HAP-1 (cell line): ENCODE results near the gene MED27.

Experiments used
- DNase-seq, 2 experiments: peaks; one replicate each; pipeline ENCODE4 v3.0.0-alpha.2; 2016 to 2020; ENCODE audit warnings: low spot score in 2 of 2
- H3K27me3 ChIP-seq: fragments of 250-450 bp; sonication (Bioruptor Pico); 2 replicates; pipeline ENCODE4 v1.5.1; 2020; ENCODE audit warnings: low read depth, mild to moderate bottlenecking, moderate library complexity
- H3K36me3 ChIP-seq: fragments of 250-450 bp; sonication (Bioruptor Pico); replicated peaks from 2 replicates; pipeline ENCODE4 v1.5.1; 2020; ENCODE audit warnings: mild to moderate bottlenecking
- H3K4me1 ChIP-seq: fragments of 250-450 bp; sonication (Bioruptor Pico); 2 replicates; pipeline ENCODE4 v1.5.1; 2020; ENCODE audit warnings: mild to moderate bottlenecking
- H3K4me3 ChIP-seq: fragments of 250-450 bp; sonication (Bioruptor Pico); 2 replicates; pipeline ENCODE4 v1.5.1; 2020; ENCODE audit warnings: mild to moderate bottlenecking, moderate library complexity
- H3K9me3 ChIP-seq: fragments of 250-450 bp; sonication (Bioruptor Pico); 2 replicates; pipeline ENCODE4 v1.5.1; 2020; ENCODE audit warnings: mild to moderate bottlenecking, moderate library complexity
- in situ Hi-C: fragments of 300-500 bp; cut with MboI; formaldehyde crosslinking; loops from 3 replicates; pipeline ENCODE4 v1.14.3; 2020; ENCODE audit warnings: low sequenced_read_pairs, inconsistent platforms, mixed read lengths

MED27 gene

GRCh38 chr9:132079391-132080091, at the start of gene MED27:
MED27 (minus strand) TSS chr9:132079867; CDS start chr9:132079844, 23 bp downstream.
- peak within 1 kb of the TSS; percentile 79 for H3K4me3 ChIP-seq
- H3K4me1 ChIP-seq: peaks cover 8% of the 10 kb centered on the region; the same call in 1 of the 2 replicates
- peak; percentile 85 to 92 for DNase-seq
- H3K9me3 ChIP-seq: no peaks in the 10 kb centered on the region
- peaks cover 20% of the 10 kb centered on the region for H3K36me3 ChIP-seq
- H3K27me3 ChIP-seq: peaks cover 2% of the 10 kb centered on the region; the same call in 1 of the 2 replicates
- in situ Hi-C loops: no loop called here

GRCh38 chr9:132127888-132128534, 48.3 kb upstream of the MED27 start:
- no peaks in the 10 kb centered on the region for H3K9me3 ChIP-seq
- H3K27me3 ChIP-seq: peaks cover 47% of the 10 kb centered on the region
- no peak overlapping the region for H3K4me3 ChIP-seq
- DNase-seq: no peak
- in situ Hi-C loops: no loop called here
- no peaks in the 10 kb centered on the region for H3K4me1 ChIP-seq
- H3K36me3 ChIP-seq: no peaks in the 10 kb centered on the region

- in situ Hi-C loops: no loop called here
- no peak for DNase-seq
These were observed 47.1 kb upstream of the MED27 start for GRCh38 chr9:132126680-132127236.

GRCh38 chr9:132125944-132126679, 46.4 kb upstream of the MED27 start:
- Histone ChIP-seq H3K27me3 (peaks cover 44% of the 10 kb centered on the region), H3K4me3 (no peak overlapping the region), H3K9me3 (no peaks in the 10 kb centered on the region), H3K36me3 (no peaks in the 10 kb centered on the region), H3K4me1 (no peaks in the 10 kb centered on the region)
- in situ Hi-C loops: no loop called here
- no peak for DNase-seq

More at GRCh38 chr9:132126680-132127236, 47.1 kb upstream of the MED27 start:
- Histone ChIP-seq H3K36me3 (no peaks in the 10 kb centered on the region), H3K9me3 (no peaks in the 10 kb centered on the region), H3K27me3 (peaks cover 44% of the 10 kb centered on the region), H3K4me1 (no peaks in the 10 kb centered on the region), H3K4me3 (no peak overlapping the region)

- H3K4me3 ChIP-seq: no peak overlapping the region
- no peaks in the 10 kb centered on the region for H3K9me3 ChIP-seq
- H3K27me3 ChIP-seq: peaks cover 48% of the 10 kb centered on the region
- H3K36me3 ChIP-seq: no peaks in the 10 kb centered on the region
- DNase-seq: no peak
- in situ Hi-C loops: no loop called here
- H3K4me1 ChIP-seq: no peaks in the 10 kb centered on the region
These were observed 45.7 kb upstream of the MED27 start for GRCh38 chr9:132125361-132125760.

GRCh38 chr9:132124800-132125199, 45.1 kb upstream of the MED27 start:
- no peak for DNase-seq
- Histone ChIP-seq H3K36me3 (no peaks in the 10 kb centered on the region), H3K4me1 (no peaks in the 10 kb centered on the region), H3K27me3 (peaks cover 48% of the 10 kb centered on the region), H3K9me3 (no peaks in the 10 kb centered on the region), H3K4me3 (no peak overlapping the region)
- in situ Hi-C loops: loop anchor here (25.0 kb wide), 1 partner anchor 337 kb away; no protein-coding TSS in a partner anchor

- Histone ChIP-seq H3K36me3 (no peaks in the 10 kb centered on the region), H3K27me3 (peaks cover 32% of the 10 kb centered on the region), H3K4me1 (no peaks in the 10 kb centered on the region), H3K4me3 (no peak overlapping the region), H3K9me3 (no peaks in the 10 kb centered on the region)
- in situ Hi-C loops: loop anchor here (25.0 kb wide), 1 partner anchor 334 kb away; no protein-coding TSS in a partner anchor
- DNase-seq: no peak
These were observed 41.4 kb upstream of the MED27 start for GRCh38 chr9:132121021-132121420.

- no peaks in the 10 kb centered on the region for H3K4me1 ChIP-seq
- peaks cover 7% of the 10 kb centered on the region; the same call in 1 of the 2 replicates for H3K27me3 ChIP-seq
- no peaks in the 10 kb centered on the region for H3K36me3 ChIP-seq
- H3K9me3 ChIP-seq: no peaks in the 10 kb centered on the region
- no peak for DNase-seq
- H3K4me3 ChIP-seq: no peak overlapping the region
- in situ Hi-C loops: loop anchor here (25.0 kb wide), 1 partner anchor 330 kb away; no protein-coding TSS in a partner anchor
These were observed 38.0 kb upstream of the MED27 start for GRCh38 chr9:132117694-132118093.

GRCh38 chr9:132116583-132116982, 36.9 kb upstream of the MED27 start:
- Histone ChIP-seq H3K4me3 (no peak overlapping the region), H3K9me3 (no peaks in the 10 kb centered on the region), H3K36me3 (no peaks in the 10 kb centered on the region), H3K27me3 (0 out of 2 replicates have a peak, but pooled peaks cover 4% of the 10 kb centered on the region), H3K4me1 (no peaks in the 10 kb centered on the region)
- in situ Hi-C loops: loop anchor here (25.0 kb wide), 1 partner anchor 329 kb away; no protein-coding TSS in a partner anchor
- DNase-seq: no peak

- H3K36me3 ChIP-seq: no peaks in the 10 kb centered on the region
- in situ Hi-C loops: loop anchor here (25.0 kb wide), 1 partner anchor 327 kb away; no protein-coding TSS in a partner anchor
- no peaks in the 10 kb centered on the region for H3K9me3 ChIP-seq
- DNase-seq: peak; percentile 39 to 83
- H3K4me1 ChIP-seq: no peaks in the 10 kb centered on the region
- no peak overlapping the region for H3K4me3 ChIP-seq
- H3K27me3 ChIP-seq: no peaks in the 10 kb centered on the region
These were observed 34.5 kb upstream of the MED27 start for GRCh38 chr9:132114102-132114707.

- Histone ChIP-seq H3K4me1 (no peaks in the 10 kb centered on the region), H3K36me3 (no peaks in the 10 kb centered on the region), H3K4me3 (no peak overlapping the region), H3K9me3 (no peaks in the 10 kb centered on the region), H3K27me3 (no peaks in the 10 kb centered on the region)
- in situ Hi-C loops: loop anchor here (25.0 kb wide), 1 partner anchor 322 kb away; no protein-coding TSS in a partner anchor
- no peak for DNase-seq
These were observed 29.6 kb upstream of the MED27 start for GRCh38 chr9:132109291-132109690.

- H3K4me3 ChIP-seq: no peak overlapping the region
- DNase-seq: no peak
- H3K4me1 ChIP-seq: no peaks in the 10 kb centered on the region
- in situ Hi-C loops: loop anchor here (25.0 kb wide), 1 partner anchor 321 kb away; no protein-coding TSS in a partner anchor
- H3K9me3 ChIP-seq: no peaks in the 10 kb centered on the region
- H3K36me3 ChIP-seq: no peaks in the 10 kb centered on the region
- no peaks in the 10 kb centered on the region for H3K27me3 ChIP-seq
These were observed 29.1 kb upstream of the MED27 start for GRCh38 chr9:132108728-132109127.
